SK-N-SH treated with all-trans-retinoic acid at 6 μM for 48 hours (cell line): ENCODE measurements around the gene ZFYVE28.

Experiments used
- ARNTL ChIP-seq: fragments of 450-650 bp; formaldehyde crosslinking; IDR thresholded peaks from 2 replicates; pipeline ENCODE4 v1.5.0; 2020; ENCODE audit warnings: low read depth, mild to moderate bottlenecking, moderate library complexity, borderline replicate concordance
- CREB5 ChIP-seq: fragments of 250-450 bp; sonication (Bioruptor Pico); IDR thresholded peaks from 2 replicates; pipeline ENCODE4 v1.5.1; 2020; ENCODE audit warnings: low read depth, mild to moderate bottlenecking, moderate library complexity
- ESRRG ChIP-seq: fragments of 250-450 bp; sonication (Bioruptor Pico); IDR thresholded peaks from 2 replicates; pipeline ENCODE4 v1.6.1; 2021; ENCODE audit warnings: mild to moderate bottlenecking
- GLIS3 ChIP-seq: fragments of 250-450 bp; sonication (Bioruptor Pico); IDR thresholded peaks from 2 replicates; pipeline ENCODE4 v1.5.0; 2020; ENCODE audit warnings: mild to moderate bottlenecking, moderate library complexity
- OSR1 ChIP-seq: fragments of 250-450 bp; sonication (Bioruptor Pico); IDR thresholded peaks from 2 replicates; pipeline ENCODE4 v1.8.0; 2022; ENCODE audit warnings: moderate library complexity, mild to moderate bottlenecking, inconsistent platforms
- PPARA ChIP-seq: fragments of 250-450 bp; sonication (Bioruptor Pico); IDR thresholded peaks from 2 replicates; pipeline ENCODE4 v1.5.0; 2020; ENCODE audit warnings: mild to moderate bottlenecking, borderline replicate concordance
- TCF4 ChIP-seq: fragments of 250-450 bp; sonication (Bioruptor Pico); IDR thresholded peaks from 2 replicates; pipeline ENCODE4 v1.8.0; 2021; ENCODE audit warnings: mild to moderate bottlenecking, moderate library complexity, borderline replicate concordance
- TOX ChIP-seq: fragments of 250-450 bp; sonication (Bioruptor Pico); IDR thresholded peaks from 2 replicates; pipeline ENCODE4 v1.8.0; 2021; ENCODE audit warnings: mild to moderate bottlenecking, moderate library complexity, borderline replicate concordance
- TSHZ2 ChIP-seq: fragments of 250-450 bp; sonication (Bioruptor Pico); IDR thresholded peaks from 2 replicates; pipeline ENCODE4 v1.5.0; 2020; ENCODE audit warnings: mild to moderate bottlenecking, moderate library complexity
- ZFP30 ChIP-seq: fragments of 450-650 bp; formaldehyde crosslinking; IDR thresholded peaks from 2 replicates; pipeline ENCODE4 v1.5.0; 2022; ENCODE audit warnings: mild to moderate bottlenecking, moderate library complexity
- ZNF565 ChIP-seq: fragments of 450-650 bp; formaldehyde crosslinking; conservative IDR thresholded peaks from 2 replicates; pipeline ENCODE4 v1.5.0; 2020; ENCODE audit warnings: low read depth, mild to moderate bottlenecking, moderate library complexity
- ZNF70 ChIP-seq: fragments of 450-650 bp; formaldehyde crosslinking; IDR thresholded peaks from 2 replicates; pipeline ENCODE4 v1.5.0; 2020; ENCODE audit warnings: mild to moderate bottlenecking, moderate library complexity

DNA sequence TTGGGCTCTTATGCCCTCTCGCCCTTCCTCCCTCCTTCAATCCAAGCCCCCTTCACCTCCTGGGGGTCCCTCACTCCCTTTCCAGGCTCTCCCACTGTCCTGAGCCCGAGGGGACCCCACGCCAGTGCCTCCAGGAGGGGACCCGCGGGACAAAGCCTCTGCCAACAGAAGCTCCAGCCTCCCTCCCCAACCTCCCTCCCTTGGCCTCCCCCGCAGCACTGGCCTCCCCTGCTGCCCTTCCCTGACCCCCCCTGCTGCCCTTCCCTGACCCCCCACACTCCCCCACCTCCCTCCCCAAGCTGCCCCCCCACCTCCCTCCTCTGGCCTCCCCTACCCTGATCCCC, 85.5 kb downstream of the ZFYVE28 start:
- TF ChIP-seq CREB5 (CRISPR knock-in tag) (no peak), TSHZ2 (CRISPR knock-in tag) (no peak), TOX (CRISPR knock-in tag) (no peak), ZFP30 (CRISPR knock-in tag) (no peak), OSR1 (no peak), PPARA (no peak), ARNTL (CRISPR knock-in tag) (no peak), ESRRG (no peak), ZNF565 (CRISPR knock-in tag) (no peak), ZNF70 (no peak), GLIS3 (CRISPR knock-in tag) (no peak), TCF4 (CRISPR knock-in tag) (no peak)
